CD4-positive, alpha-beta T cell (primary cell): ENCODE results near the gene SRPRB. TPM values are rescaled to one million over a fixed set of nuclear protein-coding genes. Genes with fewer than 3 reads are reported as not detected.

ENCODE experiments used
- ATAC-seq: fragments of 200-7000 bp; cut with Tn5 transposase; one replicate; pipeline ENCODE4 v1.10.0; 2022; ENCODE audit warnings: mild to moderate bottlenecking; ENCODE audit not compliant: poor library complexity
- CTCF ChIA-PET: fragments of 350-600 bp; sonication (Branson Sonifier 250); formaldehyde crosslinking; loops from one replicate; lab custom pipeline; 2021; ENCODE audit warnings: antibody characterized with exemption, inconsistent platforms; lab: Charles Lee
- POLR2A ChIA-PET: fragments of 350-600 bp; sonication (Branson Sonifier 250); formaldehyde crosslinking; loops from one replicate; lab custom pipeline; 2021; ENCODE audit warnings: antibody characterized with exemption, inconsistent platforms; lab: Charles Lee
- DNase-seq, 14 experiments: peaks; one replicate each; pipeline ENCODE4 v3.0.0-alpha.2; 2013 to 2020; ENCODE audit warnings: mixed read lengths in 2 of 14
- H3K27ac ChIP-seq, 2 donors: one replicate each; pipeline versions ENCODE4 v1.5.1 to v1.7.0; 2013; ENCODE audit warnings: low read length in 2 of 2, low read depth in 1 of 2, mild to moderate bottlenecking in 1 of 2
- H3K27me3 ChIP-seq, 2 experiments: 1 replicate in 1 of 2; 2 replicates in 1 of 2; pipeline versions ENCODE4 v1.6.1 to v1.7.0; 2013; ENCODE audit warnings: low read length in 2 of 2, control low read depth in 1 of 2, mild to moderate bottlenecking in 1 of 2, moderate library complexity in 1 of 2; ENCODE audit not compliant: insufficient read depth in 2 of 2, control insufficient read depth in 1 of 2
- H3K36me3 ChIP-seq: one replicate; pipeline ENCODE4 v1.6.1; 2013; ENCODE audit warnings: low read length, control low read depth; ENCODE audit not compliant: insufficient read depth
- H3K4me1 ChIP-seq: one replicate; pipeline ENCODE4 v1.6.1; 2013; ENCODE audit warnings: low read length, control low read depth; ENCODE audit not compliant: insufficient read depth
- H3K4me3 ChIP-seq: one replicate; pipeline ENCODE4 v1.5.1; 2013; ENCODE audit warnings: mild to moderate bottlenecking, low read length, moderate library complexity
- H3K9me3 ChIP-seq, 2 experiments: 1 replicate in 1 of 2; 2 replicates in 1 of 2; pipeline versions ENCODE4 v1.6.1 to v1.7.0; 2013; ENCODE audit warnings: low read length in 2 of 2, mild to moderate bottlenecking in 2 of 2, control low read depth in 1 of 2, moderate library complexity in 1 of 2; ENCODE audit not compliant: control insufficient read depth in 1 of 2, insufficient read depth in 1 of 2
- H3K27ac Mint-ChIP-seq: one replicate; pipeline ENCODE4 v1.8.0; 2020; ENCODE audit warnings: mixed read lengths
- H3K27me3 Mint-ChIP-seq: one replicate; pipeline ENCODE4 v1.8.0; 2021; ENCODE audit warnings: mixed read lengths
- H3K36me3 Mint-ChIP-seq: one replicate; pipeline ENCODE4 v1.8.0; 2021; ENCODE audit warnings: low read depth, mixed read lengths
- H3K4me1 Mint-ChIP-seq: one replicate; pipeline ENCODE4 v1.8.0; 2021; ENCODE audit warnings: low read depth, mixed read lengths
- H3K4me3 Mint-ChIP-seq: one replicate; pipeline ENCODE4 v1.8.0; 2020; ENCODE audit warnings: mild to moderate bottlenecking, mixed read lengths
- H3K9me3 Mint-ChIP-seq: one replicate; pipeline ENCODE4 v1.8.0; 2020; ENCODE audit warnings: mixed read lengths
- intact Hi-C, 2 experiments: fragments of 100-400 bp; cut with DNase I in 1 of 2; cut with micrococcal nuclease in 1 of 2; formaldehyde crosslinking; loops; one replicate each; pipeline versions ENCODE4 v1.15.1 to v1.9.0; 2023 to 2025; cut with DNase I, micrococcal nuclease
- total RNA-seq, 174 experiments: library from RNA in 2 of 174; stranded (reverse) in 2 of 174; gene quantifications; one replicate each; pipeline ENCODE4 v1.2.3 and lab custom pipeline; 2021 to 2026
- TF ChIP-seq, protein P1 (sequence below): fragments of 200-600 bp; IDR thresholded peaks from one replicate; pipeline ENCODE4 v1.8.0; 2022; ENCODE audit warnings: antibody characterized with exemption, mild to moderate bottlenecking

Gene SRPRB
- total RNA-seq, 2 experiments from 2014 or later, result 19.1 to 19.9 TPM

GRCh38 chr3:133868186-133868585 lies 62.6 kb downstream of the SRPRB start:
- H3K36me3 ChIP-seq, result no peaks in the 10 kb centered on the region
- no peaks in the 10 kb centered on the region for H3K9me3 Mint-ChIP-seq
- peaks cover 14% of the 10 kb centered on the region for H3K27me3 Mint-ChIP-seq
- no peak overlapping the region for H3K27ac ChIP-seq
- H3K36me3 Mint-ChIP-seq, result no peaks in the 10 kb centered on the region
- no peaks in the 10 kb centered on the region for H3K9me3 ChIP-seq
- DNase-seq, result no peak
- no peak overlapping the region for H3K4me3 ChIP-seq
- CTCF ChIA-PET, result no interaction called here
- no peaks in the 10 kb centered on the region for H3K27me3 ChIP-seq
- no peaks in the 10 kb centered on the region for H3K4me1 ChIP-seq
- POLR2A ChIA-PET, result interaction anchor here (0.6 kb wide), 1 partner anchor 147 kb away, joined by 3 read pairs; no protein-coding TSS in a partner anchor
- H3K27ac Mint-ChIP-seq, result no peak overlapping the region
- TF ChIP-seq, protein P1, sequence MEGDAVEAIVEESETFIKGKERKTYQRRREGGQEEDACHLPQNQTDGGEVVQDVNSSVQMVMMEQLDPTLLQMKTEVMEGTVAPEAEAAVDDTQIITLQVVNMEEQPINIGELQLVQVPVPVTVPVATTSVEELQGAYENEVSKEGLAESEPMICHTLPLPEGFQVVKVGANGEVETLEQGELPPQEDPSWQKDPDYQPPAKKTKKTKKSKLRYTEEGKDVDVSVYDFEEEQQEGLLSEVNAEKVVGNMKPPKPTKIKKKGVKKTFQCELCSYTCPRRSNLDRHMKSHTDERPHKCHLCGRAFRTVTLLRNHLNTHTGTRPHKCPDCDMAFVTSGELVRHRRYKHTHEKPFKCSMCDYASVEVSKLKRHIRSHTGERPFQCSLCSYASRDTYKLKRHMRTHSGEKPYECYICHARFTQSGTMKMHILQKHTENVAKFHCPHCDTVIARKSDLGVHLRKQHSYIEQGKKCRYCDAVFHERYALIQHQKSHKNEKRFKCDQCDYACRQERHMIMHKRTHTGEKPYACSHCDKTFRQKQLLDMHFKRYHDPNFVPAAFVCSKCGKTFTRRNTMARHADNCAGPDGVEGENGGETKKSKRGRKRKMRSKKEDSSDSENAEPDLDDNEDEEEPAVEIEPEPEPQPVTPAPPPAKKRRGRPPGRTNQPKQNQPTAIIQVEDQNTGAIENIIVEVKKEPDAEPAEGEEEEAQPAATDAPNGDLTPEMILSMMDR, result no peak
- no peak overlapping the region for H3K4me3 Mint-ChIP-seq
- no peaks in the 10 kb centered on the region for H3K4me1 Mint-ChIP-seq
- ATAC-seq, result no peak
- intact Hi-C loops, result no loop called here

- intact Hi-C loops, result no loop called here
- TF ChIP-seq, protein P1, result no peak
- peaks cover 17% of the 10 kb centered on the region for H3K27me3 Mint-ChIP-seq
- Histone ChIP-seq H3K36me3 (no peaks in the 10 kb centered on the region), H3K4me3 (no peak overlapping the region), H3K4me1 (no peaks in the 10 kb centered on the region), H3K27ac (no peak overlapping the region), H3K9me3 (no peaks in the 10 kb centered on the region), H3K27me3 (no peaks in the 10 kb centered on the region)
- ChIA-PET POLR2A (no interaction called here), CTCF (no interaction called here)
- no peak for DNase-seq
- H3K4me1 Mint-ChIP-seq, result no peaks in the 10 kb centered on the region
- no peak overlapping the region for H3K27ac Mint-ChIP-seq
- H3K4me3 Mint-ChIP-seq, result no peak overlapping the region
- ATAC-seq, result no peak
- no peaks in the 10 kb centered on the region for H3K36me3 Mint-ChIP-seq
- no peaks in the 10 kb centered on the region for H3K9me3 Mint-ChIP-seq
Observed at GRCh38 chr3:133868758-133869475, 63.3 kb downstream of the SRPRB start.

DNA sequence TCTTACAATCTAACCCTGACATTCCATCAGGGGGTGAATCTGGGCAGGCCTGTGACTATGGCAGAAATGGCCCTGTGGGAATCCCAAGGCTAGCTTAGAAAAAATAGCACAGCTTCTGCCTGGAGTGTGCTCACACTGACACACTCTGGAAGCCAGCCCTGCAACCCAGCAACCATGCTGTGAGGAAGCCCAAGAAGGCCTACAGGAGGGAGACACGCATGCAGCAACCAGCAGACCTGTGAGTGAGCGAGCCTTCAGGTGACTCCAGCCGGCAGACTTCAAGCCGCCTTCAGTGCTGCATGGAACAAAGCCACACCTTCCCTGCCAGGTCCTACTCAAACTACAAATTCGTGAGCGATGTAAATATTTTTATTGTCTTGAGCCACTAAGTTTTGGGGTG lies 64.0 kb downstream of the SRPRB start:
- no peak overlapping the region for H3K4me3 ChIP-seq
- H3K9me3 ChIP-seq, result no peaks in the 10 kb centered on the region
- Mint-ChIP-seq H3K4me1 (no peaks in the 10 kb centered on the region), H3K27ac (no peak overlapping the region), H3K4me3 (no peak overlapping the region), H3K27me3 (peaks cover 21% of the 10 kb centered on the region), H3K9me3 (no peaks in the 10 kb centered on the region), H3K36me3 (no peaks in the 10 kb centered on the region)
- intact Hi-C loops, result no loop called here
- CTCF ChIA-PET, result no interaction called here
- H3K36me3 ChIP-seq, result no peaks in the 10 kb centered on the region
- DNase-seq (no peak), ATAC-seq (no peak)
- H3K4me1 ChIP-seq, result no peaks in the 10 kb centered on the region
- no peaks in the 10 kb centered on the region for H3K27me3 ChIP-seq
- H3K27ac ChIP-seq, result no peak overlapping the region
- TF ChIP-seq, protein P1, result no peak
- POLR2A ChIA-PET, result no interaction called here
